HepG2 (cell line): ENCODE results near the gene DEPDC1B. TPM values are rescaled to one million over a fixed set of nuclear protein-coding genes. Genes with fewer than 3 reads are reported as not detected.

Source experiments
- HINFP ChIP-seq: sonication (generic); formaldehyde crosslinking; IDR thresholded peaks from 2 replicates; pipeline ENCODE4 v1.4.0; 2020; ENCODE audit warnings: low read depth, mild to moderate bottlenecking, missing genetic modification reagents
- HOXA3 ChIP-seq: sonication (generic); formaldehyde crosslinking; IDR thresholded peaks from 2 replicates; pipeline ENCODE4 v1.5.0; 2020; ENCODE audit warnings: missing genetic modification reagents
- KAT8 ChIP-seq: IDR thresholded peaks from 2 replicates; pipeline ENCODE4 v1.6.1; 2016; ENCODE audit warnings: missing genetic modification reagents, missing compliant biosample characterization
- KLF9 ChIP-seq: IDR thresholded peaks from 2 replicates; pipeline ENCODE4 v1.6.1; 2016; ENCODE audit warnings: low read depth
- PRDM15 ChIP-seq: sonication (generic); formaldehyde crosslinking; IDR thresholded peaks from 2 replicates; pipeline ENCODE4 v1.4.0; 2020; ENCODE audit warnings: missing genetic modification reagents
- RBAK ChIP-seq: sonication (generic); formaldehyde crosslinking; IDR thresholded peaks from 2 replicates; pipeline ENCODE4 v1.5.1; 2020; ENCODE audit warnings: mild to moderate bottlenecking, missing genetic modification reagents
- UBTF ChIP-seq: sonication (generic); formaldehyde crosslinking; IDR thresholded peaks from 2 replicates; pipeline ENCODE4 v1.4.0; 2020; ENCODE audit warnings: mild to moderate bottlenecking, missing genetic modification reagents
- ZBTB46 ChIP-seq: sonication (generic); formaldehyde crosslinking; IDR thresholded peaks from 2 replicates; pipeline ENCODE4 v1.4.0; 2020; ENCODE audit warnings: mild to moderate bottlenecking, missing genetic modification reagents, borderline replicate concordance
- ZNF605 ChIP-seq: sonication (generic); formaldehyde crosslinking; IDR thresholded peaks from 2 replicates; pipeline ENCODE4 v1.8.0; 2022; ENCODE audit warnings: mild to moderate bottlenecking, missing genetic modification reagents
- ZNF609 ChIP-seq: sonication (generic); formaldehyde crosslinking; IDR thresholded peaks from 2 replicates; pipeline ENCODE4 v1.4.0; 2020; ENCODE audit warnings: mild to moderate bottlenecking, missing genetic modification reagents, borderline replicate concordance
- polyA plus RNA-seq, 8 experiments: library from polyadenylated mRNA; depleted of rRNA in 3 of 8; stranded (reverse) in 7 of 8; unstranded in 1 of 8; fragments of >200 nt; fragmentation: Illumina TruSeq in 4 of 8; extraction: Trizol in 4 of 8; gene quantifications; 2 replicates each; pipeline versions ENCODE4 v1.2.1 to v1.2.3, GENCODE V29; 2011 to 2016; ENCODE audit warnings: low read depth in 4 of 8, missing spikeins in 1 of 8, mixed read lengths in 1 of 8; ENCODE audit not compliant: insufficient read depth in 1 of 8
- total RNA-seq, 5 experiments: library from RNA; depleted of rRNA; stranded (reverse); fragments of >200 nt; fragmentation: Illumina TruSeq; extraction: Trizol; gene quantifications; 2 replicates each; pipeline ENCODE4 v1.2.3, GENCODE V29; 2016; ENCODE audit warnings: low read depth in 1 of 5

Gene DEPDC1B
- total and polyA plus RNA-seq, 2 of the 13 experiments (the other 11 are each of a cell fraction or from before 2014, with no cell fraction given), result 29.5 to 51.3 TPM

- TF ChIP-seq PRDM15 (CRISPR knock-in tag) (no peak), UBTF (peak; percentile 19; the same call in 1 of the 2 replicates), ZNF609 (CRISPR knock-in tag) (peak; percentile 97), HINFP (no peak), KLF9 (no peak), RBAK (CRISPR knock-in tag) (no peak), HOXA3 (peak; percentile 74), ZBTB46 (CRISPR knock-in tag) (no peak), KAT8 (CRISPR knock-in tag) (no peak), ZNF605 (no peak)
These were observed 27.9 kb downstream of the DEPDC1B start (continued) for GRCh38 chr5:60671899-60672692.
